Esophagus squamous epithelium (tissue), 4 donors: ENCODE results near the gene ZNF385D.

Experiments used
- CTCF ChIP-seq, 6 experiments: fragments of 450-650 bp in 4 of 6; fragments of 200-600 bp in 2 of 6; sonication (generic) in 2 of 6; IDR thresholded peaks; one replicate each; pipeline ENCODE4 v1.5.1; 2016 to 2019; ENCODE audit warnings: antibody characterized with exemption in 6 of 6, mild to moderate bottlenecking in 4 of 6, moderate library complexity in 4 of 6
- POLR2A ChIP-seq, 4 donors: fragments of 450-650 bp; IDR thresholded peaks; one replicate each; pipeline ENCODE4 v1.6.1; 2017; ENCODE audit warnings: antibody characterized with exemption in 4 of 4, mild to moderate bottlenecking in 4 of 4, moderate library complexity in 3 of 4

- TF ChIP-seq CTCF (IDR thresholded peaks at IDR 0.05) (no peak), POLR2A (IDR thresholded peaks at IDR 0.05) (no peak)
These were observed 250.2 kb downstream of the ZNF385D start for GRCh38 chr3:21500834-21501233.
